ENCODE data around the gene CLCA1.

CLCA1 gene

GRCh38 chr1:86504137-86504479 is 35.4 kb downstream of the CLCA1 start:
- DNase-seq (ENCODE audit: low spot score) = no peak

GRCh38 chr1:86504895-86505563 is 36.3 kb downstream of the CLCA1 start:
- DNase-seq (ENCODE audit: low spot score) = no peak

- DNase-seq (ENCODE audit: low spot score) = no peak
Observed at GRCh38 chr1:86505564-86505902, 36.8 kb downstream of the CLCA1 start.

- no peak for DNase-seq (ENCODE audit: low spot score)
Observed at GRCh38 chr1:86507935-86508582, 39.3 kb downstream of the CLCA1 start.

- DNase-seq (ENCODE audit: low spot score) = no peak
Observed at GRCh38 chr1:86508583-86508969, 39.8 kb downstream of the CLCA1 start.

GRCh38 chr1:86515597-86515996 is 46.9 kb downstream of the CLCA1 start:
- DNase-seq (ENCODE audit: low spot score) = peak; percentile 14

GRCh38 chr1:86516335-86516734 is 47.6 kb downstream of the CLCA1 start:
- DNase-seq (ENCODE audit: low spot score) = no peak

GRCh38 chr1:86517336-86517735 is 48.6 kb downstream of the CLCA1 start:
- DNase-seq (ENCODE audit: low spot score) = peak; percentile 55

GRCh38 chr1:86520789-86521521 is 52.2 kb downstream of the CLCA1 start:
- DNase-seq (ENCODE audit: low spot score) = no peak

- DNase-seq (ENCODE audit: low spot score) = no peak
Observed at GRCh38 chr1:86521522-86521891, 52.8 kb downstream of the CLCA1 start.

GRCh38 chr1:86522240-86522639 is 53.5 kb downstream of the CLCA1 start:
- no peak for DNase-seq (ENCODE audit: low spot score)

GRCh38 chr1:86523670-86524354 is 55.1 kb downstream of the CLCA1 start:
- no peak for DNase-seq (ENCODE audit: low spot score)

GRCh38 chr1:86527306-86527705 is 58.6 kb downstream of the CLCA1 start:
- DNase-seq (ENCODE audit: low spot score) = peak; percentile 32

- no peak for DNase-seq (ENCODE audit: low spot score)
Observed at GRCh38 chr1:86530211-86530845, 61.6 kb downstream of the CLCA1 start.

- no peak for DNase-seq (ENCODE audit: low spot score)
Observed at GRCh38 chr1:86537928-86538695, 69.4 kb downstream of the CLCA1 start.

GRCh38 chr1:86538775-86539174 is 70.0 kb downstream of the CLCA1 start:
- no peak for DNase-seq (ENCODE audit: low spot score)

- DNase-seq (ENCODE audit: low spot score) = no peak
Observed at GRCh38 chr1:86541859-86542258, 73.1 kb downstream of the CLCA1 start.

- DNase-seq (ENCODE audit: low spot score) = no peak
Observed at GRCh38 chr1:86542631-86543030, 73.9 kb downstream of the CLCA1 start.

- no peak for DNase-seq (ENCODE audit: low spot score)
Observed at GRCh38 chr1:86546787-86547221, 78.1 kb downstream of the CLCA1 start, which contains the start of gene CLCA4. Gene CLCA4, plus strand, starts transcription at chr1:86547078. Its CDS starts 42 bp downstream, at chr1:86547120.

- DNase-seq (ENCODE audit: low spot score) = no peak
Observed at GRCh38 chr1:86548839-86549238, 80.1 kb downstream of the CLCA1 start.
